SU-DHL-6 (cell line): Measurements from ENCODE around the gene ST6GALNAC3.

Source experiments
- CTCF ChIP-seq: fragments of 200-600 bp; sonication (generic); IDR thresholded peaks from one replicate; pipeline ENCODE4 v1.5.1; 2017; ENCODE audit warnings: antibody characterized with exemption, mild to moderate bottlenecking, low read length, moderate library complexity; ENCODE audit not compliant: insufficient read depth, poor library complexity, severe bottlenecking
- EZH2phosphoT487 ChIP-seq: fragments of 200-600 bp; sonication (generic), shearing (Covaris generic); conservative IDR thresholded peaks from 2 replicates; pipeline ENCODE4 v1.6.1; 2018; ENCODE audit warnings: mild to moderate bottlenecking, antibody characterized with exemption, low read length, moderate library complexity, mixed read lengths

DNA sequence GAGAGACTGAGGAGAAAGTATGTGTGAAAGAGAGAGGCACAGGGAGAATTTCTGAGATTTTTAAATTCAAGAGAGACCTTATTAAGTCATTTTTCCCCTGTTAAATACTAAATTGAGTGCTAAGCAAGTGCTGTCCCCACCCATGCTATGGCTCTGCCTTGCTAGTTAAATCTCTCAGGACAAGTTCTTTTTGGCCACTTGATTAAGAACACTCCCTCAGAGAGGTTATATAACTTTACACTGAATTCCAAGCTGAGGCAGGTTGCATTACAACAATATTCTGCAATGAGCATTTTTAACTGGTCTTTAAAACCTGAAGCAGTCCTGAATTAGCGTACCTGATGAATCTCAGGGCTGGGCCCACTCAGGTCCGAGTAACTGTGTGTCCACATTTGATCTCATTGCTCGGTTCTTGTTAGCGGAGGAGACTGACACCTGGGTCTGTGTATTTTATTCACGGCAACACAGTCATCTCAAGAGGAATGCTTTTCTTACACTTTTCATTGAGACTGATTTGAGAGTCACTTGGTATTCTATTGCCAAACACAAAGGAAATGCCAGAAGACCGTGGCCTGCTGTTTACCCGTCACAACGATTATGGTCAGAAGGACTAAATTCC lies 605.1 kb downstream of the ST6GALNAC3 start:
- TF ChIP-seq CTCF (no peak), EZH2phosphoT487 (no peak)
